GM23338 (cell line): ENCODE measurements around the gene WDR35. TPM values are rescaled to one million over a fixed set of nuclear protein-coding genes. Genes with fewer than 3 reads are reported as not detected.

Experiments
- ATAC-seq: fragments of 200-7000 bp; cut with Tn5 transposase; 3 replicates; pipeline ENCODE4 v1.9.1; 2020
- DNase-seq: peaks from one replicate; pipeline ENCODE4 v3.0.0-alpha.2; 2015; ENCODE audit warnings: low spot score
- H2AFZ ChIP-seq: fragments of 200-600 bp; sonication (generic); 2 replicates; pipeline ENCODE4 v1.8.0; 2016; ENCODE audit warnings: antibody characterized with exemption, mild to moderate bottlenecking, moderate library complexity
- H3F3A ChIP-seq: fragments of 200-600 bp; sonication (generic); replicated peaks from 2 replicates; pipeline ENCODE4 v1.8.0; 2017; ENCODE audit warnings: antibody characterized with exemption, mixed run types, low read depth
- H3K27ac ChIP-seq: fragments of 200-600 bp; sonication (generic); 2 replicates; pipeline ENCODE4 v1.6.1; 2016; ENCODE audit warnings: low read depth
- H3K27me3 ChIP-seq: fragments of 200-600 bp; sonication (generic); 2 replicates; pipeline ENCODE4 v1.8.0; 2016; ENCODE audit warnings: mild to moderate bottlenecking, mixed run types, moderate library complexity; ENCODE audit not compliant: insufficient read depth
- H3K36me3 ChIP-seq: fragments of 200-600 bp; sonication (generic); 2 replicates; pipeline ENCODE4 v1.8.0; 2016; ENCODE audit warnings: mild to moderate bottlenecking; ENCODE audit not compliant: insufficient read depth
- H3K4me1 ChIP-seq: fragments of 200-600 bp; sonication (generic); 2 replicates; pipeline ENCODE4 v1.8.0; 2016; ENCODE audit warnings: mild to moderate bottlenecking, moderate library complexity; ENCODE audit not compliant: insufficient read depth
- H3K4me2 ChIP-seq: fragments of 200-600 bp; sonication (generic); 2 replicates; pipeline ENCODE4 v1.7.1; 2017; ENCODE audit warnings: mixed run types
- H3K4me3 ChIP-seq: fragments of 200-600 bp; sonication (generic); 2 replicates; pipeline ENCODE4 v1.6.1; 2016; ENCODE audit warnings: mixed run types
- H3K79me2 ChIP-seq: fragments of 200-600 bp; sonication (generic); replicated peaks from 2 replicates; pipeline ENCODE4 v1.8.0; 2017; ENCODE audit warnings: mild to moderate bottlenecking; ENCODE audit not compliant: insufficient read depth
- H3K9me2 ChIP-seq: fragments of 200-600 bp; sonication (generic); 2 replicates; pipeline ENCODE4 v1.8.0; 2017; ENCODE audit not compliant: insufficient read depth
- H4K20me1 ChIP-seq: fragments of 200-600 bp; sonication (generic); replicated peaks from 2 replicates; pipeline ENCODE4 v1.8.0; 2017; ENCODE audit warnings: mild to moderate bottlenecking; ENCODE audit not compliant: insufficient read depth
- H3K27ac Mint-ChIP-seq: 2 replicates; pipeline ENCODE4 v1.8.0; 2020; ENCODE audit warnings: inconsistent platforms, mild to moderate bottlenecking, moderate library complexity, mixed read lengths
- H3K27me3 Mint-ChIP-seq: 3 replicates; pipeline ENCODE4 v1.8.0; 2022; ENCODE audit warnings: low read depth, mild to moderate bottlenecking, moderate library complexity, mixed read lengths, inconsistent platforms; ENCODE audit not compliant: insufficient read depth, poor library complexity
- H3K36me3 Mint-ChIP-seq: 3 replicates; pipeline ENCODE4 v1.8.0; 2021; ENCODE audit warnings: low read depth, mild to moderate bottlenecking, inconsistent platforms, moderate library complexity, mixed read lengths
- H3K4me1 Mint-ChIP-seq: 3 replicates; pipeline ENCODE4 v1.8.0; 2020; ENCODE audit warnings: mild to moderate bottlenecking, inconsistent platforms, mixed read lengths
- H3K4me3 Mint-ChIP-seq: 3 replicates; pipeline ENCODE4 v1.8.0; 2021; ENCODE audit warnings: moderate library complexity, mild to moderate bottlenecking, inconsistent platforms, mixed read lengths
- H3K9me3 Mint-ChIP-seq: 3 replicates; pipeline ENCODE4 v1.8.0; 2020; ENCODE audit warnings: moderate library complexity, mild to moderate bottlenecking, inconsistent platforms, mixed read lengths
- CREB1 ChIP-seq: fragments of 250-450 bp; sonication (Bioruptor Pico); IDR thresholded peaks from 2 replicates; pipeline ENCODE4 v1.5.0; 2020; ENCODE audit warnings: low read depth, mild to moderate bottlenecking, moderate library complexity
- EZH2 ChIP-seq: fragments of 200-600 bp; sonication (generic); IDR thresholded peaks from one replicate; pipeline ENCODE4 v1.8.0; 2017; ENCODE audit warnings: antibody characterized with exemption, mild to moderate bottlenecking, low read depth; ENCODE audit not compliant: unreplicated experiment
- EZH2phosphoT487 ChIP-seq: fragments of 200-600 bp; sonication (generic); IDR thresholded peaks from one replicate; pipeline ENCODE4 v1.8.1; 2018; ENCODE audit warnings: antibody characterized with exemption; ENCODE audit not compliant: unreplicated experiment
- JUNB ChIP-seq: IDR thresholded peaks from one replicate; pipeline ENCODE4 v1.6.1; 2016; ENCODE audit warnings: antibody characterized with exemption; ENCODE audit not compliant: unreplicated experiment
- NANOG ChIP-seq: IDR thresholded peaks from 2 replicates; pipeline ENCODE4 v1.6.1; 2016; ENCODE audit warnings: antibody characterized with exemption, borderline replicate concordance
- POLR2AphosphoS5 ChIP-seq: IDR thresholded peaks from 2 replicates; pipeline ENCODE4 v1.6.1; 2016; ENCODE audit warnings: antibody characterized with exemption, low read depth
- REST ChIP-seq: IDR thresholded peaks from one replicate; pipeline ENCODE4 v1.6.1; 2018; ENCODE audit warnings: antibody characterized with exemption; ENCODE audit not compliant: unreplicated experiment
- STAT1 ChIP-seq: IDR thresholded peaks from one replicate; pipeline ENCODE4 v1.6.1; 2016; ENCODE audit warnings: antibody characterized with exemption; ENCODE audit not compliant: unreplicated experiment
- ZNF114 ChIP-seq: fragments of 250-450 bp; sonication (Bioruptor Pico); IDR thresholded peaks from 2 replicates; pipeline ENCODE4 v1.5.0; 2020; ENCODE audit warnings: mild to moderate bottlenecking, moderate library complexity
- ZNF331 ChIP-seq: fragments of 250-450 bp; sonication (Bioruptor Pico); IDR thresholded peaks from 2 replicates; pipeline ENCODE4 v1.5.0; 2020; ENCODE audit warnings: low read depth, mild to moderate bottlenecking, moderate library complexity
- ZNF462 ChIP-seq: fragments of 250-450 bp; sonication (Bioruptor Pico); IDR thresholded peaks from 2 replicates; pipeline ENCODE4 v1.5.0; 2020; ENCODE audit warnings: mild to moderate bottlenecking, moderate library complexity
- polyA plus RNA-seq: library from polyadenylated mRNA; unstranded; fragments of >200 nt; fragmentation: Nextera tagmentation; extraction: Ambion mirVana; gene quantifications from 2 replicates; pipeline ENCODE4 v1.2.1, GENCODE V29; 2016
- total RNA-seq: library from RNA; depleted of rRNA; stranded (reverse); fragments of >200 nt; shearing (Covaris generic); gene quantifications from 2 replicates; pipeline ENCODE4 v1.2.3, GENCODE V29; 2014
- TF ChIP-seq, protein P1 (sequence below): IDR thresholded peaks from 2 replicates; pipeline ENCODE4 v1.6.1; 2016; ENCODE audit warnings: antibody characterized with exemption
- TF ChIP-seq, protein P2 (sequence below), 2 experiments: fragments of 200-600 bp in 1 of 2; sonication (generic) in 1 of 2; conservative IDR thresholded peaks; 2 replicates each; pipeline versions ENCODE4 v1.5.1 to v1.6.1; 2016 to 2017; ENCODE audit warnings: antibody characterized with exemption in 2 of 2, low read depth in 2 of 2, mild to moderate bottlenecking in 2 of 2, moderate library complexity in 1 of 2

The WDR35 gene
- total and polyA plus RNA-seq, 2 experiments from 2014 or later: 5.3 to 20.0 TPM

- H3K36me3 Mint-ChIP-seq: peaks cover 40% of the 10 kb centered on the region
- no peak overlapping the region for H3K27ac ChIP-seq
Measured at GRCh38 chr2:20027260-20027677, 37.4 kb upstream of the WDR35 start.

More at GRCh38 chr2:20027260-20027677, 37.4 kb upstream of the WDR35 start:
- Histone ChIP-seq H3K4me3 (no peak overlapping the region), H3K9me2 (no peaks in the 10 kb centered on the region), H2AFZ (no peak overlapping the region), H4K20me1 (peaks cover 3% of the 10 kb centered on the region), H3K36me3 (peaks cover 21% of the 10 kb centered on the region), H3F3A (no peaks in the 10 kb centered on the region), H3K27me3 (no peaks in the 10 kb centered on the region), H3K79me2 (no peaks in the 10 kb centered on the region; the same call in 1 of the 2 replicates), H3K4me2 (no peak overlapping the region), H3K4me1 (no peaks in the 10 kb centered on the region)
- Mint-ChIP-seq H3K4me3 (no peak overlapping the region), H3K9me3 (peaks cover 5% of the 10 kb centered on the region; the same call in 2 of the 3 replicates), H3K27ac (no peak overlapping the region), H3K4me1 (no peaks in the 10 kb centered on the region), H3K27me3 (no peaks in the 10 kb centered on the region)
- no peak for DNase-seq
- TF ChIP-seq ZNF331 (CRISPR knock-in tag) (no peak), ZNF462 (no peak), CREB1 (CRISPR knock-in tag) (no peak), ZNF114 (CRISPR knock-in tag) (no peak), EZH2phosphoT487 (no peak), REST (no peak), POLR2AphosphoS5 (no peak), STAT1 (no peak), JUNB (no peak), EZH2 (no peak), NANOG (no peak)
- TF ChIP-seq, protein P1, sequence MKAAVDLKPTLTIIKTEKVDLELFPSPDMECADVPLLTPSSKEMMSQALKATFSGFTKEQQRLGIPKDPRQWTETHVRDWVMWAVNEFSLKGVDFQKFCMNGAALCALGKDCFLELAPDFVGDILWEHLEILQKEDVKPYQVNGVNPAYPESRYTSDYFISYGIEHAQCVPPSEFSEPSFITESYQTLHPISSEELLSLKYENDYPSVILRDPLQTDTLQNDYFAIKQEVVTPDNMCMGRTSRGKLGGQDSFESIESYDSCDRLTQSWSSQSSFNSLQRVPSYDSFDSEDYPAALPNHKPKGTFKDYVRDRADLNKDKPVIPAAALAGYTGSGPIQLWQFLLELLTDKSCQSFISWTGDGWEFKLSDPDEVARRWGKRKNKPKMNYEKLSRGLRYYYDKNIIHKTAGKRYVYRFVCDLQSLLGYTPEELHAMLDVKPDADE: no peak
- TF ChIP-seq, protein P2, sequence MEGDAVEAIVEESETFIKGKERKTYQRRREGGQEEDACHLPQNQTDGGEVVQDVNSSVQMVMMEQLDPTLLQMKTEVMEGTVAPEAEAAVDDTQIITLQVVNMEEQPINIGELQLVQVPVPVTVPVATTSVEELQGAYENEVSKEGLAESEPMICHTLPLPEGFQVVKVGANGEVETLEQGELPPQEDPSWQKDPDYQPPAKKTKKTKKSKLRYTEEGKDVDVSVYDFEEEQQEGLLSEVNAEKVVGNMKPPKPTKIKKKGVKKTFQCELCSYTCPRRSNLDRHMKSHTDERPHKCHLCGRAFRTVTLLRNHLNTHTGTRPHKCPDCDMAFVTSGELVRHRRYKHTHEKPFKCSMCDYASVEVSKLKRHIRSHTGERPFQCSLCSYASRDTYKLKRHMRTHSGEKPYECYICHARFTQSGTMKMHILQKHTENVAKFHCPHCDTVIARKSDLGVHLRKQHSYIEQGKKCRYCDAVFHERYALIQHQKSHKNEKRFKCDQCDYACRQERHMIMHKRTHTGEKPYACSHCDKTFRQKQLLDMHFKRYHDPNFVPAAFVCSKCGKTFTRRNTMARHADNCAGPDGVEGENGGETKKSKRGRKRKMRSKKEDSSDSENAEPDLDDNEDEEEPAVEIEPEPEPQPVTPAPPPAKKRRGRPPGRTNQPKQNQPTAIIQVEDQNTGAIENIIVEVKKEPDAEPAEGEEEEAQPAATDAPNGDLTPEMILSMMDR (conservative IDR thresholded peaks at IDR 0.05; ENCODE audit: low read depth in 2 of 2): no peak
- ATAC-seq: no peak
